Natural killer cell treated with Interleukin-12 subunit alpha and Interleukin-12 subunit beta and Interleukin-15 and Interleukin-18, amount 100 ng/mL, for 72 hours (primary cell): ENCODE results near the gene GRB2. TPM values are rescaled to one million over a fixed set of nuclear protein-coding genes. Genes with fewer than 3 reads are reported as not detected.

Experiments used
- ATAC-seq, 2 donors: fragments of 150-1000 bp; cut with Tn5 transposase in 1 of 2; sonication (Bioruptor Pico), chemical (Tn5 transposase) in 1 of 2; 2 replicates each; pipeline ENCODE4 v1.10.0; 2021
- DNase-seq: peaks from one replicate; pipeline ENCODE4 v3.0.0; 2022; ENCODE audit warnings: low spot score
- H3K27ac Mint-ChIP-seq, 2 donors: 1 replicate in 1 of 2; 2 replicates in 1 of 2; pipeline ENCODE4 v1.8.0; 2022; ENCODE audit warnings: mixed read lengths in 2 of 2, mild to moderate bottlenecking in 1 of 2, moderate library complexity in 1 of 2
- H3K27me3 Mint-ChIP-seq, 2 donors: 1 replicate in 1 of 2; 2 replicates in 1 of 2; pipeline ENCODE4 v1.8.0; 2022; ENCODE audit warnings: mixed read lengths in 2 of 2
- H3K36me3 Mint-ChIP-seq: one replicate; pipeline ENCODE4 v1.8.0; 2022; ENCODE audit warnings: mixed read lengths
- H3K4me1 Mint-ChIP-seq, 2 donors: 1 replicate in 1 of 2; 2 replicates in 1 of 2; pipeline ENCODE4 v1.8.0; 2022; ENCODE audit warnings: low read depth in 2 of 2, mixed read lengths in 2 of 2, mild to moderate bottlenecking in 1 of 2
- H3K4me3 Mint-ChIP-seq: one replicate; pipeline ENCODE4 v1.8.0; 2022; ENCODE audit warnings: mixed read lengths
- H3K9me3 Mint-ChIP-seq: 2 replicates; pipeline ENCODE4 v1.8.0; 2022; ENCODE audit warnings: mixed read lengths
- total RNA-seq, 2 donors: library from RNA; stranded (reverse); gene quantifications; one replicate each; pipeline ENCODE4 v1.2.3, GENCODE V29; 2022

GRB2 gene
- total RNA-seq, 2 donors from 2014 or later, result 198 to 235 TPM

- Mint-ChIP-seq H3K4me3 (no peak overlapping the region), H3K36me3 (no peaks in the 10 kb centered on the region), H3K4me1 (peaks cover 24 to 27% of the 10 kb centered on the region in 2 donors), H3K27me3 (no peaks in the 10 kb centered on the region), H3K9me3 (no peaks in the 10 kb centered on the region), H3K27ac (peak overlapping the region; percentile 66 to 76)
- ATAC-seq (no peak), DNase-seq (peak; percentile 41)
These were observed 79.7 kb downstream of the GRB2 start for GRCh38 chr17:75325827-75326225.

DNA sequence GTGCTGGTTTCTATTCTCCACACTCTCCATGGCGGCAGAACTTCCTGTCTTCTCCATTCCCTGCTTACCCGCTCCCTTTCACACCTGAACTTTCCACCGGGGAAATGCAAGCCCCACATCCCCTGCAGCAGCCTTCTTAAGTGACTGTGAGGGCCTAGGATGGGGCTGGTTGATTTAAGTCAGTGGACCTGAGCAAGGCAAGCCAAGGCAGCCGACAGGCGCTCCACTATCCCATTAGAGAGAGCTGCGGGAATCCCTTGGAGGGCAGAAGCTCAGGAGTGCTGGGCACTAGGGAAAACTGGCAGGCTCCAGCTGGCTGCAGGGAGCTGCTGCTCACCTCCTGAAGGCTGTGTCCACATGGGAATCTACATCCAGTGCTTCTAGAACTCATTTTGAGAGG is 80.1 kb downstream of the GRB2 start:
- Mint-ChIP-seq H3K4me3 (no peak overlapping the region), H3K36me3 (no peaks in the 10 kb centered on the region), H3K27ac (peak overlapping the region; percentile 66 to 76), H3K4me1 (peaks cover 22 to 27% of the 10 kb centered on the region in 2 donors), H3K27me3 (no peaks in the 10 kb centered on the region), H3K9me3 (no peaks in the 10 kb centered on the region)
- ATAC-seq (no peak), DNase-seq (peak; percentile 18)

- DNase-seq, result peak; percentile 20
- H3K27me3 Mint-ChIP-seq, result no peaks in the 10 kb centered on the region
- no peak overlapping the region for H3K27ac Mint-ChIP-seq
- H3K4me1 Mint-ChIP-seq, result peaks cover 15 to 23% of the 10 kb centered on the region in 2 donors
- no peak overlapping the region for H3K4me3 Mint-ChIP-seq
- H3K9me3 Mint-ChIP-seq, result no peaks in the 10 kb centered on the region
- ATAC-seq, result no peak
- H3K36me3 Mint-ChIP-seq, result no peaks in the 10 kb centered on the region
These were observed 84.0 kb downstream of the GRB2 start for GRCh38 chr17:75321506-75321905.

- no peaks in the 10 kb centered on the region for H3K27me3 Mint-ChIP-seq
- H3K36me3 Mint-ChIP-seq, result no peaks in the 10 kb centered on the region
- H3K4me1 Mint-ChIP-seq, result peaks cover 3 to 10% of the 10 kb centered on the region in 2 donors
- DNase-seq (no peak), ATAC-seq (no peak)
- no peak overlapping the region for H3K27ac Mint-ChIP-seq
- no peaks in the 10 kb centered on the region for H3K9me3 Mint-ChIP-seq
- H3K4me3 Mint-ChIP-seq, result no peak overlapping the region
These were observed 85.4 kb downstream of the GRB2 start for GRCh38 chr17:75319904-75320691.

GRCh38 chr17:75318615-75319222 is 86.8 kb downstream of the GRB2 start:
- no peak for DNase-seq
- ATAC-seq, result no peak
- H3K27me3 Mint-ChIP-seq, result no peaks in the 10 kb centered on the region
- no peak overlapping the region for H3K27ac Mint-ChIP-seq
- H3K4me1 Mint-ChIP-seq, result peaks cover 6 to 16% of the 10 kb centered on the region in 2 donors
- no peaks in the 10 kb centered on the region for H3K36me3 Mint-ChIP-seq
- H3K4me3 Mint-ChIP-seq, result no peak overlapping the region
- H3K9me3 Mint-ChIP-seq, result no peaks in the 10 kb centered on the region

DNA sequence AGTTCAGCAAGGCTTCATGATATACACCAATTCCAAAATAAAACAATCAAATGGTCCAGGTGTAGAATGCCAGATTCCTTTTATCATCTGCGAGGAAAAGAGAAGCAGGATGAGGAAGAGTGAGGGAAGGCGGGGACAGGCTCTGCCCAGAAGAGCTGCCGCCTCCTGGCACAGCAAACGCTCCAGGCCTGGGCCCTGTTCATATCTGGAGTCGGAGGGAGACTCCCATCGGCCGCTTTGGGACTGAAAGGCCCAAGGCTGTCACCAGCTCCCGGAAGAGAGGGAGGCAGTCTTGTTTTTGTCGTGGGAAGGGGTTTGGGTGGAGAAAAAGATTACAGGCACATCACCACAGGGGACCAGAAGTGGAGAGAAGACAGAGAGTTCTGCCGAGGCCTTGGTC is 87.3 kb downstream of the GRB2 start:
- no peaks in the 10 kb centered on the region for H3K36me3 Mint-ChIP-seq
- H3K9me3 Mint-ChIP-seq, result no peaks in the 10 kb centered on the region
- H3K27ac Mint-ChIP-seq, result no peak overlapping the region
- no peak overlapping the region for H3K4me3 Mint-ChIP-seq
- H3K27me3 Mint-ChIP-seq, result no peaks in the 10 kb centered on the region
- ATAC-seq, result no peak
- DNase-seq, result no peak
- peaks cover 7 to 15% of the 10 kb centered on the region in 2 donors for H3K4me1 Mint-ChIP-seq

DNA sequence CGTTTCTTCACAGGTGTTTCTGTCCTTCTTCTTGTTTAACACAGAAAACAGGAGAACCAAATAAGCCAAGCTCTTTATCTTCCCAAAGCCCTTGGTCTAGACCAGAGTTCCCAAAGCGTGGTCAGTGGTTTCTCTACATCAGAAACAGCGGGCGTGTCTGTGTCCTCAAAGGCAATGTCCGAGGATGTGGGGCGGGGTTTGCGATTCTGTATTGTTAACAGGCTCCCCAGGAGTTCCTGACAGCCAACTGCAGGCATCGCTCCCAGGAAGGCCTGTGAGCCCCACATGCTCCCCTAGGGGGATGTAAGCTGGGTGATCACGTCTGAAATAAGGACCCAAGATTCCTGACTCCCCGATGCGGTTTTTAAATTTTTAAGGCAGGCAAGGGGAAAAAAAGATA is 87.8 kb downstream of the GRB2 start:
- Mint-ChIP-seq H3K9me3 (no peaks in the 10 kb centered on the region), H3K4me3 (no peak overlapping the region), H3K4me1 (peaks cover 9 to 13% of the 10 kb centered on the region in 2 donors), H3K27ac (peak overlapping the region; percentile 35 to 52), H3K27me3 (no peaks in the 10 kb centered on the region), H3K36me3 (no peaks in the 10 kb centered on the region)
- no peak for ATAC-seq
- no peak for DNase-seq

DNA sequence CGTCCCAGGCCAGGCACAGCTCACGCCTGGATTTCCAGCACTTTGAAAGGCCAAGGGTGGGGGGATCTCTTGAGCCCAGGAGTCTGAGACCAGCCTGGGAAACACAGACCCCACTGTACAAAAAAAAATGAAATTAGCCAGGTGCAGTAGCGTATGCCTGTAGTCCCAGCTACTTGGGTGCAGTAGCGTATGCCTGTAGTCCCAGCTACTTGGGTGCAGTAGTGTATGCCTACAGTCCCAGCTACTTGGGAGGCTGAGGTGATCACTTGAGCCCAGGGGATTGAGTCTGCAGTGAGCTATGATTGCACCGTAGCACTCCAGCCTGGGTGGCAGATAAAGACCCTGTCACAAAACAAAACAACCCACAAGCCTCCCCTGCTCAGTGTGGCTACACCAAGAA is 89.2 kb downstream of the GRB2 start:
- no peak overlapping the region for H3K4me3 Mint-ChIP-seq
- no peaks in the 10 kb centered on the region for H3K36me3 Mint-ChIP-seq
- ATAC-seq (peak in 1 of 2 donors; percentile 18), DNase-seq (no peak)
- H3K27me3 Mint-ChIP-seq, result no peaks in the 10 kb centered on the region
- no peaks in the 10 kb centered on the region for H3K9me3 Mint-ChIP-seq
- peaks cover 11 to 13% of the 10 kb centered on the region in 2 donors for H3K4me1 Mint-ChIP-seq
- no peak overlapping the region for H3K27ac Mint-ChIP-seq

DNA sequence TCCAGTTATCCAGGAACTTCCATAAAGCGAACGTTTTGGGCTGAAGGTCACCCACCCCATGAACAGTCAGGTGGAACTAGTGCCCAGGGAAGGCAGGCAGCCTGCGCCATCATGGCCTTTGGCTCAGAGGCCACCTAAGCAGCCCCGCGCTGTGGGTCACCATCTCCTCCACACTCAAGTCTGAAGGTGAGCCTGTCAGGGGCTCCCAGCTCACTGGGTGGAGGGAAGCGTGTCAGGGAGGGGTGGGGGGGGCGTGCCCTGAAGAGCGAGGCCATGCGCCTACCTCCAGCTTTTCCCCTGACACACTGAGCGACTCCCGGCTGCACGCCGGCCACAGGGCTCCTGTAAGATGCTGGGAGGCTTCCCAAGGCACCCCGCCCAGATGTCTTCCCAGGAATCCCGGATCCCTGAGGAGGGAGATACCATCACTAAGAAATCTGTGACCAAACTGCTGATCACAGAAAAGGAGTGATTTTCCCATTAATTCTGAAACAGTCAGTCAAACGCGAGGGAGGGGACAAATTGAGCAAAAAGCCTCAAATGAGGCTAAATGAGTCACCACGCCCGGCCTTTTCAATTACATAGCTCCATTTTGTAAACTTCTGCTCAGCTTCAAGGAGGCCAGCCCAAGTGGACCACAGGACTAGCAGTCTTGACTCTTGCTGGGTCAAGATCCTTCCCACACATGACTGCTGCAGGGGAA is 89.8 kb downstream of the GRB2 start:
- Mint-ChIP-seq H3K4me3 (no peak overlapping the region), H3K9me3 (no peaks in the 10 kb centered on the region), H3K27ac (no peak overlapping the region), H3K4me1 (peaks cover 11 to 13% of the 10 kb centered on the region in 2 donors), H3K27me3 (no peaks in the 10 kb centered on the region), H3K36me3 (no peaks in the 10 kb centered on the region)
- ATAC-seq, result peak in 1 of 2 donors; percentile 48
- DNase-seq, result no peak

- no peaks in the 10 kb centered on the region for H3K27me3 Mint-ChIP-seq
- H3K36me3 Mint-ChIP-seq, result no peaks in the 10 kb centered on the region
- no peaks in the 10 kb centered on the region for H3K9me3 Mint-ChIP-seq
- H3K4me1 Mint-ChIP-seq, result peaks cover 11 to 13% of the 10 kb centered on the region in 2 donors
- peak overlapping the region; percentile 32 to 59 for H3K27ac Mint-ChIP-seq
- DNase-seq (no peak), ATAC-seq (peak; percentile 80)
- peak overlapping the region; percentile 49 for H3K4me3 Mint-ChIP-seq
These were observed 91.4 kb downstream of the GRB2 start for GRCh38 chr17:75313941-75314551.

DNA sequence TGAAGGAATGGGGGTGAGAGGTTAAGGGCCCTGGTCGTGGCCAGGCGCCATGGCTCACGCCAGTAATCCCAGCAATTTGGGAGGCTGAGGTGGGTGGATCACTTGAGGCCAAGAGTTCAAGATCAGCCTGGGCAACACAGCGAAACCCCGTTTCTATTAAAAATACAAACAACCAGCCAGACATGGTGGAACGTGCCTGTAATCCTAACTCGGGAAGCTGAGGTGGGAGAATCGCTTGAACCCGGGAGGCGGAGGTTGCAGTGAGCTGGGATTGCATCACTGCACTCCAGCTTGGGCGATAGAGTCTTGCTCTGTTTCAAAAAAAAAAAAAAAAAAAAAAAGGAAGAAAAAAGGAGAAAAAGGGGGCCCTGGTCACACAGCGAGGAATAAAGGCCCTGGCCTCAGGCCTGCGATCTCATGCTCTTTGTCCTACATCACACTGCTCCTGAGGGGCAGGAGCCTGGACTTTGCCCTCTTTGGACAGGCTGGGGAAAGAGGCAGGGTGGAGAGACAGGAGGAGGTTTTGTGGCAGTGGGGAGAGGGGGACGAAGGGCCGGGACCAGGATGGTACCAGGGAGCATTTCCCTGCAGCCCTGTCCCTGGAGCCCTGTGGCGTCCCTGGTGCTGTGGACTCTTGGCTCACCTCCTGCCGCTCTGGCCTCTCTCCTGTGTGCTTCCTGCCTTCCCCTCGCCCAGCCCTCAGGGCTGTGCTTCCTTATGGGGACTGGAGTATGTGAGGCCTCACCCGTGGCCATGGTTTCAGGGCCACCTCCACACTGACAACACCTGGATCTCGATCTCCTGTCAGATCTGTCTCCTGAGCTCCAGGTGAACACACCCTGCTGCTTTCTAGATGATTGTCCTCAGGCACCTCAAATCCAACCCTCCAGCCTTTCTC is 96.5 kb downstream of the GRB2 start:
- H3K27ac Mint-ChIP-seq, result peak overlapping the region in 1 of 2 donors; percentile 3
- ATAC-seq (no peak), DNase-seq (no peak)
- no peaks in the 10 kb centered on the region for H3K36me3 Mint-ChIP-seq
- H3K4me3 Mint-ChIP-seq, result no peak overlapping the region
- H3K9me3 Mint-ChIP-seq, result no peaks in the 10 kb centered on the region
- peaks cover 5 to 11% of the 10 kb centered on the region in 2 donors for H3K4me1 Mint-ChIP-seq
- no peaks in the 10 kb centered on the region for H3K27me3 Mint-ChIP-seq

- ATAC-seq, result no peak
- H3K9me3 Mint-ChIP-seq, result no peaks in the 10 kb centered on the region
- no peak overlapping the region for H3K4me3 Mint-ChIP-seq
- H3K4me1 Mint-ChIP-seq, result peaks cover 0 to 6% of the 10 kb centered on the region in 2 donors
- no peak for DNase-seq
- H3K27ac Mint-ChIP-seq, result peak overlapping the region in 1 of 2 donors; percentile 5
- no peaks in the 10 kb centered on the region for H3K36me3 Mint-ChIP-seq
- H3K27me3 Mint-ChIP-seq, result no peaks in the 10 kb centered on the region
These were observed 97.3 kb downstream of the GRB2 start for GRCh38 chr17:75307957-75308731.
